Measurements from ENCODE around the gene SHISA9. TPM values are rescaled to one million over a fixed set of nuclear protein-coding genes. Genes with fewer than 3 reads are reported as not detected.

The SHISA9 gene
- total and polyA plus RNA-seq, 4 donors, result under 0.01 to 0.46 (median 0.07) TPM

- no peak overlapping the region for H3K4me3 ChIP-seq
- WGBS, 2 donors, result 75 to 86% methylated on average over 6 of the region's 6 CpGs
- peaks cover 0 to 5% (median 0%) of the 10 kb centered on the region in 4 donors for H3K9me3 ChIP-seq (ENCODE audit: control insufficient read depth in 4 of 4, insufficient read depth in 3 of 4, low read length in 3 of 4)
- no peaks in the 10 kb centered on the region for H3K27me3 ChIP-seq (ENCODE audit: control insufficient read depth in 3 of 3, insufficient read depth in 3 of 3, low read length in 2 of 3)
- H3K4me1 ChIP-seq (ENCODE audit: control insufficient read depth in 5 of 5, insufficient read depth in 5 of 5, low read length in 5 of 5), result no peaks in the 10 kb centered on the region
- DNase-seq, result no peak
- TF ChIP-seq CTCF (IDR thresholded peaks at IDR 0.05; ENCODE audit: control extremely low read depth, extremely low read depth), result no peak
- no peaks in the 10 kb centered on the region for H3K36me3 ChIP-seq (ENCODE audit: control insufficient read depth in 4 of 4, insufficient read depth in 4 of 4, low read length in 4 of 4)
- no peak overlapping the region for H3K27ac ChIP-seq (ENCODE audit: low read depth in 1 of 2, low read length in 1 of 2)
- no peak overlapping the region for H3K9ac ChIP-seq (ENCODE audit: insufficient read depth in 1 of 2, low read length in 2 of 2)
- ATAC-seq (ENCODE audit: insufficient read depth, low FRiP score), result no peak
Measured at GRCh38 chr16:13229039-13229438, 327.6 kb downstream of the SHISA9 start.

GRCh38 chr16:13231365-13231764 is 330.0 kb downstream of the SHISA9 start:
- H3K9me3 ChIP-seq (ENCODE audit: control insufficient read depth in 4 of 4, insufficient read depth in 3 of 4, low read length in 3 of 4), result peaks cover 0 to 5% (median 0%) of the 10 kb centered on the region in 4 donors
- TF ChIP-seq CTCF (IDR thresholded peaks at IDR 0.05; ENCODE audit: control extremely low read depth, extremely low read depth), result no peak
- WGBS, 2 donors, result 73 to 77% methylated on average over 4 of the region's 4 CpGs

GRCh38 chr16:13234999-13235398 is 333.6 kb downstream of the SHISA9 start:
- H3K36me3 ChIP-seq (ENCODE audit: control insufficient read depth in 4 of 4, insufficient read depth in 4 of 4, low read length in 4 of 4), result no peaks in the 10 kb centered on the region
- 91 to 93% methylated on average over 17 of the region's 17 CpGs for WGBS, 2 donors
- H3K4me1 ChIP-seq (ENCODE audit: control insufficient read depth in 5 of 5, insufficient read depth in 5 of 5, low read length in 5 of 5), result no peaks in the 10 kb centered on the region
- H3K4me3 ChIP-seq, result no peak overlapping the region
- no peak for TF ChIP-seq CTCF (IDR thresholded peaks at IDR 0.05; ENCODE audit: control extremely low read depth, extremely low read depth)
- DNase-seq, result no peak
- ATAC-seq (ENCODE audit: insufficient read depth, low FRiP score), result no peak
- H3K27ac ChIP-seq (ENCODE audit: low read depth in 1 of 2, low read length in 1 of 2), result no peak overlapping the region
- no peaks in the 10 kb centered on the region for H3K9me3 ChIP-seq (ENCODE audit: control insufficient read depth in 4 of 4, insufficient read depth in 3 of 4, low read length in 3 of 4)
- no peak overlapping the region for H3K9ac ChIP-seq (ENCODE audit: insufficient read depth in 1 of 2, low read length in 2 of 2)
- no peaks in the 10 kb centered on the region for H3K27me3 ChIP-seq (ENCODE audit: control insufficient read depth in 3 of 3, insufficient read depth in 3 of 3, low read length in 2 of 3)

More at GRCh38 chr16:13231365-13231764, 330.0 kb downstream of the SHISA9 start:
- ATAC-seq (ENCODE audit: insufficient read depth, low FRiP score) (no peak), DNase-seq (no peak)
- H3K27ac ChIP-seq (ENCODE audit: low read depth in 1 of 2, low read length in 1 of 2), result no peak overlapping the region
- no peak overlapping the region for H3K9ac ChIP-seq (ENCODE audit: insufficient read depth in 1 of 2, low read length in 2 of 2)
- H3K27me3 ChIP-seq (ENCODE audit: control insufficient read depth in 3 of 3, insufficient read depth in 3 of 3, low read length in 2 of 3), result no peaks in the 10 kb centered on the region
- no peak overlapping the region for H3K4me3 ChIP-seq
- H3K4me1 ChIP-seq (ENCODE audit: control insufficient read depth in 5 of 5, insufficient read depth in 5 of 5, low read length in 5 of 5), result no peaks in the 10 kb centered on the region
- H3K36me3 ChIP-seq (ENCODE audit: control insufficient read depth in 4 of 4, insufficient read depth in 4 of 4, low read length in 4 of 4), result no peaks in the 10 kb centered on the region

- no peak overlapping the region for H3K4me3 ChIP-seq
- peaks cover 0 to 3% (median under 1%) of the 10 kb centered on the region in 4 donors for H3K9me3 ChIP-seq (ENCODE audit: control insufficient read depth in 4 of 4, insufficient read depth in 3 of 4, low read length in 3 of 4)
- no peak overlapping the region for H3K9ac ChIP-seq (ENCODE audit: insufficient read depth in 1 of 2, low read length in 2 of 2)
- TF ChIP-seq CTCF (IDR thresholded peaks at IDR 0.05; ENCODE audit: control extremely low read depth, extremely low read depth), result no peak
- no peaks in the 10 kb centered on the region for H3K4me1 ChIP-seq (ENCODE audit: control insufficient read depth in 5 of 5, insufficient read depth in 5 of 5, low read length in 5 of 5)
- DNase-seq (no peak), ATAC-seq (ENCODE audit: insufficient read depth, low FRiP score) (no peak)
- no peak overlapping the region for H3K27ac ChIP-seq (ENCODE audit: low read depth in 1 of 2, low read length in 1 of 2)
- H3K27me3 ChIP-seq (ENCODE audit: control insufficient read depth in 3 of 3, insufficient read depth in 3 of 3, low read length in 2 of 3), result no peaks in the 10 kb centered on the region
- WGBS, 2 donors, result 95 to 97% methylated on average over 6 of the region's 6 CpGs
- H3K36me3 ChIP-seq (ENCODE audit: control insufficient read depth in 4 of 4, insufficient read depth in 4 of 4, low read length in 4 of 4), result no peaks in the 10 kb centered on the region
Measured at GRCh38 chr16:13236308-13236707, 334.9 kb downstream of the SHISA9 start.
